CD1c-positive myeloid dendritic cell (primary cell): ENCODE data around the gene MIER1.
"Not testable (repeated sequence)": the region's sequence is repeated elsewhere in the genome, so short reads cannot be mapped to it uniquely, and the experiment has no call there.

Source experiments
- DNase-seq: peaks from one replicate; pipeline ENCODE4 v3.0.0-alpha.2; 2016; ENCODE audit errors: extremely low spot score

MIER1 gene

DNA sequence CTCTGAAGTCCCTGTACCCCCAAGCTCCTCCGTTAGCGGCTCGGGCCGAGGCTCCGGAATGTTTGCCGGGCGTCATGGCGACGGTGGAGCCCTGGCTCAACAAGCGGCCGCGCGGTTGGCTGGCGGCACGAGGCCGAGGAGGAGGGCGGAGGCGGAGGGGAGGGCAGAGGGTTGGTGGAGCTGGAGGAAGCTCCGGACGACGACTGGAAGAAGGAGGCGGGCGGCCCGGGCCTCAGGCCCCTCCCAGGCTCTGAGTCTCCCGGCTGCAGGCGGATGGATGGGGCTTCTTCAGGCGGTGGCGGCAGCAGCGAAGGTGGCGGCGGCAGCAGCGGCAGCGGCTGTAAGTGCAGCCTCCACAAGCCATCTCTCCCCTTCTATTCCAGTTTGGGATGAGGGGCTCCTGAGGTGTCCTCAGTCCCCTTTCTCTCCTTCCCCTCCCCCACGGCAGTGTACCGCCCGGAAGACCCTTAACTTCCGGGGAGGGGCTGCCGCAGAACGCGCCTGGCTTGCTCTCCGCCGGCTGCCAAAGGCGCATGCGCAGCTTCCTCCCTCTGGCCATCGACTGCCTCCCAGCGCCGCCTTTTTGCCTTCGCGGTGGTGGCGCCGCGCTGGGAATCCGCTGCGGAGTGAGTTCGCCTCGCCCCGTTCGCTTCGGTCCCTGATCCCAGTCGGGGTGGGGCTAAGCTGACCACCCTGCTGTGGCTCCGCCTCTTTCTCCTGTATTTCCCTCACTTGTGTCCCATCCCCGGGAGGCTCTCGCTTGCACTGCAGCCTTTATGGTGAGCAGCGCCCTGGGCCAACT is at the start of gene MIER1, which contains the start of gene DNAI4:
TSS of gene MIER1 (plus strand) at position 235 of the 802 bp plus-strand sequence. CDS start at position 274, 39 bp downstream.
TSS of gene DNAI4 (minus strand) at position 101 of the 802 bp plus-strand sequence. CDS start at position 76, 25 bp downstream.
- DNase-seq, result peak; percentile 99

DNA sequence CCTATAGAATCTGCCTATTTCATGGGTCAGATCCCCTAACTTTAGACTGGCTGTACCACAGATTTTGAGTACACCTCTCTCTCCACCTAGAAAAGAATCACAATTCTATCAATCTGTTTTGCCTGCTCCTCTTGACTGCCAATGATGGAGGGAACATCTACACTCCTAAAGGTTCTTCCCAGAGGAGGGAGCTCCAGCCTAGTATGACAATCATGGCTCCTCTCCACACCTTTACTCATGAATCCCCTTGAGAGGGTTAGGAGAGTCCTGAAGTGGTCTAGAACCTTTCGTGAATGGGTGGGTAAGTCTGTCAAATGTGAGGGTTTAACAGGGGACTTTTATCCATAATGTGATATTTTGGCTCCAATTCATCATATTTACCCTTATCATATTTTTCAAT is 48.1 kb upstream of the MIER1 start:
- no peak for DNase-seq

DNA sequence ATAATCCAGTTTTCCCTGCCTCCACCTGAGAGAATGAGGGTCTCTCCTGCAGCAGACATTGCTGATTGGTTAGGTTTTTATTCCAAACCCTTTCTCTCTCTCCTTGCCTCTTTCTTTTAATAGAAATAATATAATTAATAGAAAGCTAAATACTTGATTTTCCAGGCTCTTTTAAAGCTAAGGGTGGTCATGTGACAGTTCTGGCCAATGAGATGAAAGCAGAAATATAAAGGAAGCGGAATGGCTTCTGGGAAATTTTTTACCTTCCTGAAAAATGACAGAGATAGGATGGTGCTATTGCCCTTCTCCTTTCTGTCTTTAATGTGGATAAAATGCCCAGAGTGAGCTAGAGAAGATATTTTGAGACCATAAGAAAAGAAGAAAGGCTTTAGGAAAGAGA is 35.8 kb upstream of the MIER1 start:
- no peak for DNase-seq

DNA sequence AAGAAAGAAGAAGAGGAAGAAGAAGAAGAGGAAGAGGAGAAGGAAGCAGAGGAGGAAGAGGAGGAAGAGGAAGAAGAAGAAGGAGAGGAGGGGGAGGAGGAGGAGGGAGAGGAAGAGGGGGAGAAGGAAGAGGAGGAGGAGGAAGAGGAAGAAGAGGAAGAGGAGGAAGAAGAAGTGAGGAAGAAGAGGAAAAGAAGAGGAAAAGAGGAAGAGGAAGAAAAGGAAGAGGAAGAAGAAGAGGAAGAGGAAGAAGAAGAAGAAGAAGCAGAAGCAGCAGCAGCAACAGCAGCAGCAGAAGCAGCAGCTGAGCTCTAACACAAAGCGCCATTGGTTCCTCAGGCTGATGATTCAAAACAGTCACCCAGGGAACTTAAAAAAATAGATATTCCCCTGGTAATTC is 34.2 kb upstream of the MIER1 start:
- peak; percentile 11 for DNase-seq

DNA sequence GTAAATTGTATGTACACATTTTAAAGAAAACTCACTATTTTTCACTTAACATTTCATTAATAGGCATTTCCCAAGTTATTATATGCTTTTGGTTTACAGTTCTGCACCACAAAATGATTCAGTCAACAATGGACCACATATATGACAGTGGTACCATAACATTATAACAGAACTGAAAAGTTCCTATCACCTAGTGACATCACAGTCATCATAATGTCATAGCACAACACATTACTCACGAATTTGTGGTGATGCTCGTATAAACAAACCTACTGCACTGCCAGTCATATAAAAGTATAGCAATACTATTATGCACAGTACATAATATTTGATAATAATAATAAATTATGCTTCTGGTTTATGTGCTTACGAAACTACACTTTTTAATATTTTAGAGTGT is 31.1 kb upstream of the MIER1 start:
- DNase-seq, result no peak

DNA sequence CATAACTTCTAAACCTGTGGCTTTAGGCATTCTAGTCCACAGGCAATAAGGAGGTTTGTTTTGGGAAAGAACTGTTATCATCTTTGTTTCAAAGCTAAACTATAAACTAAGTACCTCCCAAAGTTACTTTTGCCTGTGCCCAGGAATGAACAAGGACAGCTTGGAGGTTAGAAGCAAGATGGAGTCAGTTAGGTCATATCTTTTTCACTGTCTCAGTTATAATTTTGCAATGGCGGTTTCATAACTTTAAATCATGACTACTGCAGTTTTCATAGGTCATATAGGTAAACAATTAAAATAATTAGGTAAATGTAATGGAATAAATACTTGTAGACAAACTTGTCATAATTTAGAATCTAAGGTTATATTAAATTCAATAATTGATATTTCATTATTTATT is 9.6 kb upstream of the MIER1 start:
- DNase-seq, result not testable (repeated sequence)

DNA sequence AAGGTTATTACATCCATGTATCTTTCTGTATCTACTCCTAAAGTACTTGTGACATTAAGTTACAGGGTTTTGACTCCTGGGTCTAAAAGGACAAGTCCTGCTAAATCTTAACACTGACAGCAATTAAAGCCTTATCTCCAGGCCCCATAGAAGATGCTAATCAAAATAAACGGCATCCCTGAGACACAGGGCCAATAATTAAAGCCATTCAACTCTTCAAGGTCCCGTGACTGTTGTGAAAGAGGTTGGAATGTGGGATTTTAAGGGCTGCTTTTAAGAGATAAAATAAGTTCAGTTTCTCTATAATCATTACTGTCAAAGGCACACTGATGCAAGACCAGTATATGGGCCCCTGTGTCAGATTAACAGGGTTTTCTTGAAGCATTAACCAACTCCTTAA is 8.5 kb upstream of the MIER1 start:
- DNase-seq, result no peak

DNA sequence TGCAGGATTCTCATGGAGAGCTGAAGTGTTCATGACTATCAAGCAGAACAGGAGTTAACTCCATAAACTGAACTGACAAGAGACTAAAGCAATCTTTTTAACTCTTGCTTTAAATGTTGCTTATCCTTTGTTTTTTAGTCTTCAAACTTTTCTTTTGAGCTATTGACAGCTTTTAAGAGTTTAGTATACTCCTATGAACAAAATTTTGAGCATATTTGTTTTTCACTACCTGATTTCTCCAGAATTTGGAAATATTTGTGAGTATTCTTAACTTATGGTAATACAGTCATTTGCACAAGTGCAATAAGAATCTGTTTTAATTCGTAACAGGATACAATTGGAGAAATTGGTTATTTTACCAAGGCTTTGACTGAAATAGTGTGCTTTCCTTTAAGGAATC is 7.3 kb upstream of the MIER1 start:
- DNase-seq, result no peak

DNA sequence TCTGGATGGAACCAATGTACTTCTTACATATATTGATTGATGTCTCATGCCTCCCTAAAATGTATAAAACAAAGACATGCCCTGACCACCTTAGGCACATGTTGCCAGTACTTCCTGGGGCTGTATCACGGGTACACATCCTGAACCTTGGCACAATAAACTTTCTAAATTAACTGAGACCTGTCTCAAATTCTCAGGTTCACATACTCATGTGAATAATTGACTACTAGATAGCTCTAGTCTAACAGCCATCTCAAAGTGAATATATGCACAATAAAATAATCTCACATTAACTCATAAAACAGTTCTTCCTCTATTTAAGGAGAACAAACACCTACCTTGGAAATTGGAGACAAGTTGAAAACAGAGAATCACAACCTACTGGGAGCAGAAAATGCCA is 5.7 kb upstream of the MIER1 start:
- DNase-seq, result no peak

DNA sequence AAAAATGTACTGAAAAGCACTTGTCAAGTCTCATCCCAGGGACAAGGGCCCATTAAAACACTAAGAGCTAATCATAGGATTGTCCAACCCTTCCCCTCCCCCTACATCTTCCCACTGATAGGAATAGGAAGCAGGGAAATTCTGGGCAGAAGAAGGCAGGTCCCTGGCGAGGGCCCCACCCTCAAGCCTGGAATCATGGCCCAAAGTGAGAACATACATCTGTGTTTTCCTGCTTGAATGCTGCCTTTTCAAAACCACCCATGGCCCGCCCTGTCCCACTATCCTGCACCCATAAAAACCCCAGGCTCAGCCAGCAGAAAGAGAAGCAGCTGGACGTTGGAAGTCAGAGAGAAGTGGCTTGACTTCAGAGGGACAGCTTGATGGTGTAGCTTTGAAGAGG is 5.0 kb upstream of the MIER1 start:
- DNase-seq, result no peak

DNA sequence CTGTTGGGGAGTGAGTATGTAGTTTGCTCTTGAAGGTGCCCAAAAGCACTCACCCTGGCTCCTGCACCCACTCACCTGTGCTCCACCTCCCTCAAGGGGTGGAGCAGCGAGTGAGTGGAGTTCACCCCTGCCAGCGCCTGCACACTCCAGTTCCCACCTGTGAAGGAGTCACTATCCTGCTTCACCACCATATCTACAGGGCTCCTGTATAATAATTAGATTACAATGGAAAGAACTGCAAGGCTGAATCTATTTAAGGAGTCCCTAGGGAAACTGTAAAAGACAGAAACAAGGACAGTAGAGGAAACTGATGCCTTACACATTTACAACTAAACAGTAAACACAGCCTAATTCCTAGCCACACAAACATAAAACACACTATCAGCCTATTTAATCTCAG is 4.2 kb upstream of the MIER1 start:
- no peak for DNase-seq

DNA sequence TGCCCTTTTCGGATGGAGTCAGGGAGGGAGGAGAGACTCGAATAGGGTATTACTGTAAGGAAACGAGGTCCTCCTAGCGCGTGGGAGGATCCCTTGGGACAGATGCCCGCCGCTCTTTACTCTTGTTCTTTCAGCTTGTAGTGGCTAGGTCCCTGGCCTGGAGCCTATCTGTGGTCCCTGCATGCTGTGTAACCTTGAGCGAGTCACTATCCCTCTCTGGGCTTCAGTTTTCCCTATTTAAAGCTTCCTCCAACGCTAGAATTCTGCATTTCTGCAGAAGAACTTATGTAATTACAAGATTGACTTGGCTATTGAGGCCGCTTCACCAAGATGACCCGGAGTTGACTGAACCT is 744 bp downstream of the MIER1 start:
- DNase-seq, result no peak

DNA sequence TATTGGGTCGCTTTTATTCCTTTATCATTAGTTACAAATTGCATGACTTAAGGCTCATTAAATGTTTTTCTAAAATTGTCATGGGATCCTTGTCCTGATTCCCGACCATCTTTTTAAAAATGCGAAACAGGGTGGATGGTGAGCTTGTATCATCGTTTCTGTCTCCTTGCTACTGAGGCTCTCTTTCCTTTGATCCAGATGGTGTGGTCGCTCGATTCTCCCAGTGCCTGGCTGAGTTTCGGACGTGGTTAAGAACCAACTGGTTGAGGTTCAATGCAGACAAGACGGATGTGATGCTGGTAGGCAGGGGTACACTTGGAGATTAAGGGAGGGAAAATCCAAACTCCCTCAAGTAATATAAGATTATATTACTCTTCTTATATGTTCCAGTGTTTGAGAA is 1.2 kb downstream of the MIER1 start:
- no peak for DNase-seq

DNA sequence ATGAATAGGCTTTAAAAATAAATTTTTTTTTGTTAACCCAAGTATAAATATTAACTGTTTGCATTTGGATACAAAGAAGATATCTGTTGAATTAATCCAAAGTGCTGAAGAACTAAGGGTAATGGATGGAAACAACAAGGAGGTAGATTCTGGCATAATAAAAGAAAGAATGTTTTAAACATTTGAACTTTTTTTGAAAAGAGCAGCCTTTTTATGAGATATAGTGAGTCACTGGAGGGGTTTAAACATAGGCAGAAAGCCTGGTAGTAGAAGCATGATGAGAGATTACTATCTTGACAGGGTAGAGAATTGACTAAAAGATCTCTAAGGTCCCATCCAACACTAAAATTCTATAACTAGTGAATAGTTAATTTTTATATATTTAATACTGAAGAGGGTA is 2.7 kb downstream of the MIER1 start:
- DNase-seq, result no peak

DNA sequence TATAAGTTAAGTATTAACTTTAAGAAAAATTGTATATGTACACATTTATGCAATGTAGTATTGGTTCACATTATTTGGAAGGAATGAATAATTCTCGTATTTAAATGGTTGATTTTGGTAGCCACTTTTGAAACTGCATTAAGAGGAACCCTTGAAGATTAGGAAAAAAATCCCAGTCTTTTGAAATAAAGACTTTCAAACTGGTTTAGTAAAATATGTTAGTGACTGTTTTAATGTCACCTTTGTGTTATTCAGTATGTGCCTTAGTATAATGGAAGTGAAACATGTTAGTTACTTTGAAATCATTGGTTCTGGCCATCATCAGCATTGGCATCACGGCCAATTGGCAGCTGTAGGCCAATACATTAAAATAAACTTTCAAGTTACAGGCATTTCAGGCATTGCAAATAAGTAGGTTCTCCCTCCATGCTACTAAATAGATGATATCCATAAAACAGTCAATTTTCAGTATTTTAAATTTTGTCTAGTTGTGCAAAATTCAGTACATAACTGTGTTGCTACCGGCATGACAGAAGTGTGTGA is 4.4 kb downstream of the MIER1 start:
- DNase-seq, result peak; percentile 40

DNA sequence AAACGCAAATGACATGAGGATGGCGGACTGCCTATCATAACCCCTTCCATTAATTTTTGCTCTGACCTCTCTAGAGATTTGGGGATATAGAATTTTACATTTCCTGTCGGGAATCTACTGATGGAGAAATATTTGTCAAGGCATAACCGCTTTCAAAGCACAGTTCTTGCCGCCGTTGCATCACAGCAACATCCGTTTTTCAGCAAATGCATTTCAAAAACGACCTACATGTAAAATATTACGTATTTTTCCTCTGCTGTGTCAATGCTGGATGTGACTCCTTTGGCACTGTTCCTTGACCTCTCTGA is 4.9 kb downstream of the MIER1 start:
- no peak for DNase-seq

DNA sequence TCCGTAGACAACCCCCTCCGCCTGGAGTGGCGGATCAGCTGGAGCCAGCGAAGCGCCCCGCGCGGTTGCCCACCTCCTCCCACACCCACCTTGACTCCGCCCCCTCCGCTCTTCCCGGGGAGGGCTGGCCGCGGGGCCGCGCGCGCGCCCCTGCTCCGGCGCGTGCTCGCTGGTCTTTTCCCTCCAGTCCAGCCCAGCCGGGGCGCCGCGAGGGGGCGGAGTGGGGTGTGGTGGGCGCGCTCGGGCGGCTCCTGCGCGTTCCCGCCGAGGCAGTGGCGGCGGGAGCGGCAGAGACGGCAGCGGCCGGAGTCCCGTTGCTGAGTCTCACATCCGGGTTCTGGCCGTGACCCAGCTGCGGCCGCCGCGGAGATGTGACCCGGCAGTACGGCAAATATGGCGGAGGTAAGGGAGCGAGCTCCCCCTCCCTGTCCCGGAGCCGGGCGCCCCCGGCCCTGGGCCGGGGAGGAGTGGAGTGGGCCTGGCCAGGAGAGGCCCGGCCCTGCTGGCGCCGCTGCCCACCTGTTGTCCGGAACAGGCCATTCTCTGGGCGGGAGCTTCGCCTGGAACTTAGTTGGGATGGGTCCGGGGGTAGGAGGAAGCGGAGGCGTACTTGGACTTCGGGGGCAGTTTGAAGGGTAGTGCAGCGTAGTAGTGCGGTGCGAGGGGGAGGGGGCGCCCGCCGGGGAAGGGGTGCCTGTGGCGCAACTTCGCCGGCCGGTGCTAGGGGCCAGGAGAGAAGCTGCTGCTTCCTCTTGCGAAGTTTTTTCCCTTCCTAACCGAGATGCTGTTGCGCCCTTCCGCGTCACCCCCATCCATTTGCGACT is 5.4 kb downstream of the MIER1 start:
- peak; percentile 94 for DNase-seq

DNA sequence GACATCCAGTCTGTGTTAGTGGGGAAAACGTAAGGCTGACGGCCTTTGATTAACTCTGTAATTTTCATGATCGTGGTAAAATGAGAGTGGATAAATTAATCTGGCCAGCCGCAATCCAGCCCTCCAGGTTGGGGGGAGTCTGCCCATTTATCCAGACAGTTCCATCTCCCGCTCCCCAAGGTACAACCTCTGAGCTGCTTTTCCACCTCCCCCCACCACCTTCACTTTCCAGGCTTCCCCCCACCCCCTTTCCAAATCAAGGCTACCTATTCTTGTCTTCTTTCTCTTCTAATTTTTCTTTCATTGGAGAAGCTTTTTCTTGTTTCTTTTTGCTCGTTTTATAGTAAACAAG is 6.0 kb downstream of the MIER1 start:
- DNase-seq, result no peak

DNA sequence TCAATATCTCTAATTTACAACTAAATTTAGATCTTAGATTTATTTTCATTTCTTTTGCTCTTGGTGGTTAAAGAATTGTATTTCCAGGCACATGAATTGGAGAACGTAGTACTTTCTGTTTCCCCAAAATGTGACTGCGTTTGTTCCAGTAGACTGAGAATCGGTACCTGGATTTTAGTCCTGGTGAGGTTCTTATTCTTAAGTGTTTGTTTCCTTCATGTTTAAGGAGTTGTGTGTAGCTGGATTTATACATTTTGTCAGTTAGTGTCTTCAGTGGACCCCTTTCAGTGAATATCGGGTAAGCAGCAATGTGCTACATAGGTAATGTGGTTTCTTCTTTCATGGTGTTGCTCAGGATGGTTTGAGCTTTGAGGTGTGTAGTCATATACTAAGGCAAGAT is 6.8 kb downstream of the MIER1 start:
- DNase-seq, result no peak

DNA sequence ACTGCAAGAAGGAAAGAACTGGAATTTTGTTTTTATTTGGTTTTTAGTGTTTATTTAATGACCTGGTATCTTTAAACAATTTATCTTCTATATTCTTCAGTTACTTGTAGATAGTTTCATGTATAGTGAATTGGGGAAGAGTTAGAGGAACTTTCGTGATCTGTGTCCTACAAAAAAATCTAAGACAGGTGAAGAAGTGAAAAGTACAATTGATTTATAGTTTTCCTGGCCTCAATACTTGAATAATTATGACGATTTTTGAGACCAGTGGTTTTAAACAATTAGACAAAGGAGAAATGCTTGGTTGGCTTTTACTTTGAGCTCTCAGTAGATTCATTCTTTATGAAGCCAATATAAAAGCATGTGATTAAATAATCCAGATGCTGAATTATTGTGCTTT is 7.5 kb downstream of the MIER1 start:
- DNase-seq, result no peak

DNA sequence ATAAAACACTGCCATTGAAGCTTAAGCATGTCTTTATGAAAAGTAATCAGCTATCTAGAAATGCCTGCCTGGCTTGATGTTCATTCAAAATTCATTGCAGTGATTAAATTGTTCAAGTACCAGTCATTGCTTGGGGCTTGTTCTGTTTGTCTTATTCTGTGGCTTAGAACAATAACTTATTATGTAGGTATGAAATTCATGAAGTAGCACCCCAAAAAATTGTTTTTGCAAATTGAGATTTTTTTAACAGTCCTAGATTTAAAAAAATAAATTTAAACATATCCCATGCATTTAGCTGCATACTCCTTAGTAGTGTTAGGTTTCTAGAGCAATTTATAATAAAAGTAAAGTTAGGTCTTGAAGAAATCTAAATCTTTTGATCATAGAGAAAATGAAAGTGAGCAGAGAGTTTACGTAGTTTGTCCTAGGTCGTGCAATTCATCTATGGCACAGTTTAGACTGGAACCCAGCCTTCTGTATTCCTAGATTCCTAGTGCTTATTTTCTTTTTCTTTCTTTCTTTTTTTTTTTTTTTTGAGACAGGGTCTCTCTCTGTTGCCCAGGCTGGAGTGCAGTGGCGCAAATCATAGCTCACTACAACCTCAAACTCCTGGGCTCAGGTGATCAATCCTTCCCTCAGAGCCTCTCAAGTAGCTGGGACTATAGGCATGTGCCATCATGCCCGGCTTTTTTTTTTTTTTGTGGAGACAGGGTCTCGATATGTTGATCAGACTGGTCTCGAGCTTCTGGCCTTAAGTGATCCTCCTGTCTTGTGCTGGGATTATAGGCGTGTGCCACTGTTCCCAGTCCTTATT is 9.3 kb downstream of the MIER1 start:
- DNase-seq, result no peak

DNA sequence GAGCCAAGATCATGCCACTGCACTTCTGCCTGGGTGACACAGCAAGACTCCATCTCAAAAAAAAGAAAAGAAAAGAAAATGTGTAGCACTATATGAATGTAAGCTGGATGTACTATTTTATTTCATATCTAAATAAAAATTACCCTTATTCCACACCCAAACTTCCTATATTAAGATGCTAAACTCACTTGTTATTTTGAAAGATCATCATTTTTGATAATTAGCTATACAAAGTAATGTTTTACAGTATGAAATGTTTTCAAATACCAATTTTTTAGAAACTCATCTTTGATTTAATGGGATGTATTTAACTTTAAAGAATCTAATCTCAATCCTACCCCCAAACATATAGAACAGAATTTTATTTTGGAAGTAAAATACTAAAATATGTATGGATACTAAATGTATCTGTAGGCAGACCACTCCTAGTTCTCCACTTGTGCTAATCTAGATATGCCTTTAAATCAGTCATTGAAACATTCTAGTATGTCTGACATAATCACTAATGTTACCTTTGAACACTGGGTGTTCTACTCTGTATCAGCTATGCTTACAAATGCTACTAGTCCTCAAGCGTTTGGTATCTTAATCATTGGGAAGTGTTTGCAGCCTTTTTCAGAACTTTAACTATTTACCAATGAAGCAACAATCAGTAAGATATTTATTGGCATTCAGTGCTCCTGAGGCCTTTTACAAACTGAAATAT is 12.9 kb downstream of the MIER1 start:
- no peak for DNase-seq
